HG02759 (cell line): ENCODE results near the gene ENO4.

Source experiments
- ATAC-seq: cut with Tn5 transposase; IDR thresholded peaks from one replicate; pipeline ENCODE4 v1.9.1; 2021; ENCODE audit warnings: mild to moderate bottlenecking, moderate library complexity; ENCODE audit not compliant: unreplicated experiment

The ENO4 gene

DNA sequence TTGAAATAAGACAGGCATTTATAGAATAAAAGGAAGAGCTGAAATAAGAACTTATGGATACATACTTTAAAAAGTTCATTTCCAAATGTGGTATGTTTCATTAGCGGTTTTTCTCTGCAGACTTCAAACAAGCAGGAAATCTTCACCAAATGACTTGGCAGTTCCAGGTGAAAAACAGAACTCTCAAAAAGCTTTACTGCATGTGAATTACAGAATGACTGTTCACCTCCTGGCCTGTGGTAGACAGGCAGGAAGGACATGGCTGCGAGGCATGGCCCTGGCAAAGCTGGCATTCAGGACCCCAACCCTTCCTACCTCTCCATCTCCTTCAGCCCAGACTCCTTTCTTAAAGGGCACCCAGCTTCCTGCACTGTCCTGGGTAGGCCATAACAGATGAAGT, 21.2 kb upstream of the ENO4 start:
- no peak for ATAC-seq

DNA sequence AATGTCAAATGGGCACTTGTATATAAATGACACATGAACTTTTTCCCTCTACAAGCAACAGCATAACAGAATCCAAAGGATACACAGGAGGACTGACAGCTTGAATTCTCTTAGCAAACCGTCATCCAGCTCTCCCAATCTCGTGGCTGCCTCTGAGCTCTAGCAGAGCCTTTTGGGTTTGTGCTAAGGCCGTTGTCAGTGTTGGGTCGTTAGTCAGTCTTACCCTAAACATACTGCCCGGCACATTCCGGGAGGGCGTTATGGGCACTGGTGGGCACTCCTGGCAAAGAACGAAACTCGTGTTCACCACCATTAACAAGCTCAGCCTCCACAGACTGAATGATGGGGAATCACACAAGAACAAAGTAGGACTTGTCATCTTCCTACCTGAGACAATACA, 19.6 kb upstream of the ENO4 start:
- no peak for ATAC-seq

DNA sequence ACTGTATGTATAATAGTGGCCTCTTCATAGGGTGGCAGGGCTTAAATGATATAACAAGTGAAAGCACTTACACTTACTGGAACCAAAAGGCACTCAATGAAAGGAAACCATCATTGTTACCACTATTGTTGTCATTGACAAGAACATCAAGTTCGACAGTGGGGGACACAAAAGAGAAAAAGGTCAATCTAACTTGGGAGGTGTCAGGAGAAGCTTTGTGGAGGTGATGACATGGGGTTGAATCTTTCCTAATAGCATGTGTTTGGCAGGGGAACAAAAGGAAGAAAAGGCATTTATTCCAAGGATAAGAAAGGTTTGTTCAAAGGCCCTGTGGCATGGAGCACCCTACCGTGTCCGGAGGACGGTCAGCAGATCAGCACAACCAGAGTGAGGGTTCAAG, 18.2 kb upstream of the ENO4 start:
- ATAC-seq = no peak

- no peak for ATAC-seq
Observed at GRCh38 chr10:116831790-116832189, 17.5 kb upstream of the ENO4 start.

DNA sequence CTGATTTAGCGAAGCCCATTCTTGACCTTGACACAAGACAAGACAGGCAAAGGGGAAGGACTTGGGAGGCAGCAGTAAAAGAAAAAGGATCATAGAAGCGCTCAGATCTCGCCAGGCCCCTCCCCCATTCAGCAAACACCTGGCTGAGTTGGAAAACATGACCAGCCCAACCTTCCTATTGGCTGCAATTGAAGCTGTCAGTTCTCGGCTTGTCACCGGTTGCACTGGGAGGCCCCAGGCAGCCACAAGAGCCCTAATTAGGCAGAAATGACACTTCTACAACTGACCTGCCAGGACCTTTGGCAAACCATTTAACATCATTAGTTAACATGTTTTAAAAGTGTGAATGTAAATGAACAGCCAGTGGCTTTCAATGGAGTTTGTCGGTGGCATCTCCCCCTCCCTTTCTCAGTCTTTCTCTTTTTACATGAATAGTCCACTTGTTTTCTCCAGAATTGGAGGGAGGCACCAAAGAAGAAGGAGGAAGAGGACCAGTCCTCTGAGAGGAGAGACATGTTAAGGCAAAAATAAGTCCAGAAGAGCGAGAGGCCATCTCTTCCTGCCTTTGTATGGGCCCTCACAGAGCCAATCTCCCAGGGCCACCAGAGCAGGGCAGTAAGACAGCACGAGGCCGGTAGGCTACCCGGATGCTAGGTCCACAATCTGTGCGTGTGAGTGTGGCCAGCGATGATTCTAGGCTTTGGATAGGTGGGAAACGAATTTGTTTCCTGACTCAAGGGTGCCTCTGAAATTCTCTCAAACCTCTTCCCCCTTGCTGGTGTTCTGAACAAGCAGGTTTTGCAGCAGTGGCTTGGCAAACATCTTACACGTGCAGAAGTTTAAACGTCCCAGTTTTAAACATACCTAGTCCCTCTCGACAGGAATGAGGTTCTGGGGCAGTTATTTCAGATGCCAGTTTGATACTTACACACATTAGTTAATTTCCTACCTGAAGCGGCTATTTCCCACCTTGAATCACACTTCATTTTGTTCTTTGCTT, 15.0 kb upstream of the ENO4 start:
- ATAC-seq = no peak

GRCh38 chr10:116835658-116836057, 13.6 kb upstream of the ENO4 start:
- ATAC-seq = no peak

- ATAC-seq = no peak
Observed at GRCh38 chr10:116836083-116836482, 13.2 kb upstream of the ENO4 start.

- ATAC-seq = no peak
Observed at GRCh38 chr10:116836902-116837523, 12.3 kb upstream of the ENO4 start.

GRCh38 chr10:116838143-116838725, 11.1 kb upstream of the ENO4 start:
- ATAC-seq = peak; percentile 87

DNA sequence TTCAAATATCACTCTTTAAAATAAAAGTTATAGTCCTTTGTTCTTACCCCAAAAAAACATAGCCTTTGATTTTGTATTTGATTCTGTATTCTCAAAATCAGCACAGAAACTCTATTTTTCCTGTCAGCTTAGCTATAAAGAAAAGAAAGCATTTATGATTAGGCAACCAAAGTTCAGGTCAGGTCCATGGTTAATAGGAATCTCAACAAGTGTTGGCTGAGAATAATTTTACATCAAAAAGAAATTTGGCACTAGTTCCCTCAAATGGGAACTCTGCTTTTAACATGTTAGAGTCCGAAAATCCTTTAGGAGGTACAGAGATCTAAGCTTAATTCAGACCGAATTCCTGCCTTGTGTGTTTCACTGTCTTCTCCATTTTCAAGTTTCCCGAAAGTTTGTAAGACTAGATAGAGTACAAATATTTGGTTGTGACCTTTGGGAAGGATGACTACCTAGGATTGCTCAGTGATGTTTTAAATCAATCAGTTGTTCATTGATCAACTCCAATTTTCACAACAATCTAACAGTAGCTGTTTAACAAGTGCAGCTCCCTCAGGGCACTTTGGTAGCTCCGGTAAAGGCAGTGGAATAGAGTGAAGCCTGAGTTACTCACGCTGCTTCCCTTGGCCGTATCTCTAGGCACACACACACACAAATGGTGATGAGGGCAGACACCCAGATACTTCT, 8.8 kb upstream of the ENO4 start:
- ATAC-seq = no peak

DNA sequence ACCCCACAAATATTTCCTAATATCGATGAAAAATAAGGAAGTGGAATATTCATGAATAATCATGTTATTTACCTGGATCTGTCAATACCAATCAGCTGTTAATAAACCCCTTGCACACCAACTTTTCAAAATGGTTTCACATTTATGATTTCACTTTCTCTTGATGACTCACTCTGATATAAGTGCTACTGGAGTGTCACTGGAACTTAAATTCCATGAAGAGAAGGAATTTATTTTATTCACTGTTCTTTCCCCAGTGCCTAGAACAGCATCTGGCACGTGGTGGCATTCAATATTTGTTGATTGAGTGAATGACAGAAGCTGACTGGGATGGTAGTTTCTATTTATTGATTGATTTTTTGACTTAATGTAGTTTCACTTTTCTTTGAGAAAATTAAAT, 3.5 kb upstream of the ENO4 start:
- ATAC-seq = no peak

DNA sequence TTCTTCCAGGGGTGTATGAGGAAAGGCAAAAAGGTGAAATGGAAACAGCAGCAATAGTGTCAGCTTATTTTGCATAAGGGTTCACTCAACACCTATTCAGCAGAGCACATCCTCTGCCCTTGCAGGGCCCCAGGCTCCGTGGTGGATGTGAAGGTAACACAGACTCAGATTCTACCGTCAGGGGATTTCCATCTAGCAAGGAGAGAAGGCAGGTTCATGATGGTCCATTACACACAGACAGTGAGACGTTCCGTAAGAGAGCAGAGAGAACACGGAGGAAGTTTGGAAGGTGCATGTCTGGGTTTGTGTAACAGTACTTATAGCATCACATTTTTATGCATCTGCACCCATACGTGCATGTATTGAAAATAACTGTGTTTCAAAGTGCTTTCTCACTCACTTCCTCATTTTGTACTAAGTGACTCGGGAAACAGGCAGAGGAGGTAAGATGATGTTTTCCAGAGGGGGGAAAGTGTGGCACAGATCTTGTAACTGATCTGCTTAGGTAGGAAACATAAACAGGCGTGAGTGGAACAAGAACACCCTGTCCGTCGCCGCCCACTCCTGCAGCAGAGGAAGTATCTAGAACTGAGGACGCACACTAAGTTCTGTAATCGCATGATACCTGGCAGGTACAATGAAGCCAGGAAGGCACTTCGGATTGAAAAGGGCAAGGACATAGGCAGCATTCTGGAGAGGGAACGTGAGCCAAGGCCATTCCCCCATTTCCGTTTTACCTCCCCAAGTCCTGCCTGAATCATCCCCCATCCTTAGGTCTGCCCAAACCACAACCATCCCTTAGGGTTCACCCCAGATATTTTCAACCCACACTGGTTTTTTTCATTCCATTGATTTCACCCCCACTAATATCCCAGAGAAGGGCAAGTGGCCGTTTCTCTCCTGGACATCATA, 1.0 kb upstream of the ENO4 start:
- ATAC-seq = peak; percentile 76

DNA sequence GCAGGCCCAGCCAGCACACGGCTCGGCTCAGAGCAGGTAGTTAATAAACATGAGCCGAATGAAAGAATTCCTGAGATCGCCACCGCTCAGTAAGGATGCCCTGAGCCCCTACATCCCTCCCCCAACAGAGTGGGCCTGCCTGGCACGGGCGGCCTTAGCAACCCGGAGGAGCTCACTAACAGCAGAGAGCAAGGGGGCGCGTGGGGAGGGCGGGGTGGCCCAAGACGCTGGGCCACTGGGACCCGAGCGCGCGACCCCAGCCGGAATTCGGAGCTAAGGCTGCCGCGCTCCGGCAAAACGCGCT, 403 bp upstream of the ENO4 start:
- no peak for ATAC-seq

DNA sequence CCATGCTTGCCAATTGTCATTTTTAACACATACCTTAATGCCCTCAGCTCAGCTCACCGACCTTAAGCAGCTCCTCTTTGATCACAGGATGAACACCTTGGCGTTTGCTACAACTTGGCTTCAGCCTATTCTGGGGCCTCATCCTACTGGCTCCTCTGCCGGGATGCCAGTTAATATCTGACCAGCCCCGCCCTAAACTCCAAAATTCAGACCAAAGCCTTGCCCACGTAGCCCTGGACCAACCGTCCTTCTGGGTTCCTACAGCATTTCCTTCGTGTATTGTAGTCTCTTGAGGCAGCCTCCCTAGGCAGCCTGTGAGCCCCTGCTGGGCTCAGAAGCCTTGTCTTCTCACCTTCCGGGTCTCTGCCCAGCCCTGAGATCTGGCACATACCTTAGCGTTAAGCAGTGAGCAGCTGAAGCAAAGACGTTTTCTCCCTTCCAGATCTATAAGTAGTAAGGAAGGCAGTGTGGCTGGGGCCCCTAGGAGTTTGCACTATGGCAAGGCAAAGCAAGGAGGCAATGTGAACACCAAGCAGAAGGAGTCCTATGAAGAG, 836 bp downstream of the ENO4 start:
- ATAC-seq = no peak

GRCh38 chr10:116852246-116852645, 2.9 kb downstream of the ENO4 start:
- no peak for ATAC-seq

GRCh38 chr10:116853287-116853686, 4.0 kb downstream of the ENO4 start:
- ATAC-seq = no peak

DNA sequence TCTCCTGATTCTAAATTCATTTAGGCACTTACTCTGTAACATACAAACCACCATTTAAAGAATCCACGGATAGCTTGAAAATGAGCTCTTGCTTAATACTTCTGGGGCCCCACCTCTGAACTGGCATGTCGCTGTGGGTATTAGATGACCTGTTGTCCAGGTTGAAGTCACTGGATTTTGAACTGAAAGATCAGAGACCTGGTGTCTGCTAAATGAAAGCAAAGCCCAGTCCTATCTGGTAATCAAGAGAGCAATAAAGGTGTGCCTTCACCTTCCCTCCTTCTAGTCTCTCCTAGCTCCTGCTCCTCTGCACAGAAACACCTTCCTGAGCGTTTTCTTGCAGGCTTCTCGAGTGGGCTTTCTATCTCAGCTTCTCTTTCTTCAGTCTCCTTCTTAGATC, 4.4 kb downstream of the ENO4 start:
- no peak for ATAC-seq

DNA sequence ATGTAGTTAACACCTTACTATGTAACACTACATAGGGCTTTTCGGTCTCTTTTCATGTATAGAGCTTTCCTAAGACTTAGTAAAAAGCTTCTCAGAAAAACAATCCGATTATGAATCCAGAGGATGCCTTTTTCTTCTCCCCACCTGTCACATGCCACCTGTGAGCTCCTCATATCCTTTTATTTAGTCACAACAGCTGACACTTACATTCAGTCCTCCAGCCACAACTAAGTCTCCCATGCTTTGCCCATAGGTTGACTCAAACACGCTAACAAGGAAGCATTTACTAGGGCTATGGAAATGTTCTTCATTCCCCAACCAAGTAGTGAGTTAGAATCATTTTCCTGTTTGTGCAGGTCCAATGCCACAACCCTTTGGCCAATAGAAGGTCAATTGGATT, 7.9 kb downstream of the ENO4 start:
- no peak for ATAC-seq

DNA sequence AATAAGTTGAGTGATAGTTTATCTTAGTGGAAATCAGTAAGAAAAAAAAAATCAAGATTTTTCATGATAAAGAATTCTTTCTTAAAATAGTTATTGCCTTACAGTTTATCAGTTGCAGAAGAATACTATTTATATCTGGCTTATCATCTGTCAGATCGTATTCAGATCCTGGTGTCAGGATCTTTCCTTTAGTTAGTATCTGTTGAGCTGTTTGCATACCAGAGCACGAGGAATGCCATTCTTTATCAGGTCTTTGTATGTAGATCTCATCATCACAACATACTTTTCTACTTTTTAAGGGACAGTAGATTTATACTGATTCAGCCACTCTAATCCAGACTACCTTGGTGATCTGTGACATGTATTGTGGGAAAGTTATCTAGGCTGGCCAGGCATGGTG, 12.5 kb downstream of the ENO4 start:
- no peak for ATAC-seq

- ATAC-seq = no peak
Observed at GRCh38 chr10:116864436-116864835, 15.1 kb downstream of the ENO4 start.
